HEK293 (cell line): Measurements from ENCODE around the gene INPP5F.

ENCODE experiments used
- CTCF ChIA-PET: fragments of 350-600 bp; formaldehyde crosslinking; extraction: SDS; loops from one replicate; lab custom pipeline; 2021; ENCODE audit warnings: antibody characterized with exemption; lab: Yijun Ruan, JAX
- POLR2A ChIA-PET: fragments of 300-600 bp; formaldehyde crosslinking; extraction: SDS; loops from one replicate; lab custom pipeline; 2020; ENCODE audit warnings: antibody characterized with exemption, inconsistent platforms; lab: Yijun Ruan, JAX
- H3K27ac ChIP-seq: fragments of 200-500 bp; sonication (Bioruptor generic); 2 replicates; pipeline ENCODE4 v1.5.1; 2014; ENCODE audit warnings: low read depth, low read length, control low read depth, inconsistent platforms; ENCODE audit errors: extremely low read depth
- H3K36me3 ChIP-seq, 2 experiments: fragments of 200-500 bp in 1 of 2; sonication (Bioruptor generic) in 1 of 2; 1 replicate in 1 of 2; 2 replicates in 1 of 2; pipeline ENCODE4 v1.5.1; 2014 to 2017; ENCODE audit warnings: inconsistent platforms in 2 of 2, low read length in 2 of 2; ENCODE audit not compliant: control insufficient read depth in 2 of 2, insufficient read depth in 1 of 2
- H3K4me1 ChIP-seq: fragments of 200-500 bp; sonication (Bioruptor generic); 2 replicates; pipeline ENCODE4 v1.5.1; 2014; ENCODE audit warnings: mild to moderate bottlenecking, low read length, inconsistent platforms; ENCODE audit not compliant: control insufficient read depth, insufficient read depth
- H3K4me3 ChIP-seq: 2 replicates; pipeline ENCODE4 v1.5.1; 2011; ENCODE audit warnings: low read depth, mild to moderate bottlenecking, control low read depth, low read length, moderate library complexity
- H3K9me3 ChIP-seq: fragments of 200-500 bp; sonication (Bioruptor generic); 2 replicates; pipeline ENCODE4 v1.5.1; 2014; ENCODE audit warnings: low read depth, low read length, inconsistent platforms; ENCODE audit not compliant: control insufficient read depth, insufficient read depth
- AEBP2 ChIP-seq: fragments of 450-650 bp; formaldehyde crosslinking; IDR thresholded peaks from 2 replicates; pipeline ENCODE4 v1.5.1; 2016; ENCODE audit warnings: missing biosample characterization, missing genetic modification characterization, borderline replicate concordance
- HOXA7 ChIP-seq: sonication (generic); formaldehyde crosslinking; IDR thresholded peaks from 2 replicates; pipeline ENCODE4 v1.8.1; 2022; ENCODE audit warnings: missing genetic modification reagents, borderline replicate concordance
- IKZF3 ChIP-seq: fragments of 450-650 bp; IDR thresholded peaks from 2 replicates; pipeline ENCODE4 v1.5.0; 2018; ENCODE audit warnings: missing biosample characterization, mild to moderate bottlenecking, missing genetic modification characterization, moderate library complexity
- KLF16 ChIP-seq: fragments of 450-650 bp; formaldehyde crosslinking; IDR thresholded peaks from 2 replicates; pipeline ENCODE4 v1.5.1; 2017; ENCODE audit warnings: missing biosample characterization, missing genetic modification characterization
- KLF8 ChIP-seq: fragments of 450-650 bp; formaldehyde crosslinking; IDR thresholded peaks from 2 replicates; pipeline ENCODE4 v1.5.1; 2016; ENCODE audit warnings: missing biosample characterization, missing genetic modification characterization
- REST ChIP-seq: fragments of 450-650 bp; formaldehyde crosslinking; IDR thresholded peaks from 2 replicates; pipeline ENCODE4 v1.5.1; 2016; ENCODE audit warnings: missing biosample characterization, missing genetic modification characterization
- SP2 ChIP-seq: fragments of 450-650 bp; formaldehyde crosslinking; IDR thresholded peaks from 2 replicates; pipeline ENCODE4 v1.5.1; 2016; ENCODE audit warnings: missing biosample characterization, missing genetic modification characterization
- TRIM28 ChIP-seq: IDR thresholded peaks from 2 replicates; pipeline ENCODE4 v1.6.1; 2011; ENCODE audit warnings: low read length, control low read depth, borderline replicate concordance
- ZFP3 ChIP-seq: fragments of 450-650 bp; formaldehyde crosslinking; IDR thresholded peaks from 2 replicates; pipeline ENCODE4 v1.5.1; 2016; ENCODE audit warnings: low read depth, missing biosample characterization, missing genetic modification characterization
- ZNF16 ChIP-seq: fragments of 450-650 bp; formaldehyde crosslinking; IDR thresholded peaks from 2 replicates; pipeline ENCODE4 v1.5.1; 2016; ENCODE audit warnings: low read depth, missing biosample characterization, missing genetic modification characterization
- ZNF211 ChIP-seq: fragments of 450-650 bp; formaldehyde crosslinking; IDR thresholded peaks from 2 replicates; pipeline ENCODE4 v1.5.1; 2016; ENCODE audit warnings: low read depth, missing biosample characterization, missing genetic modification characterization
- ZNF221 ChIP-seq: fragments of 450-650 bp; formaldehyde crosslinking; IDR thresholded peaks from 2 replicates; pipeline ENCODE4 v1.5.1; 2017; ENCODE audit warnings: missing biosample characterization, missing genetic modification characterization, borderline replicate concordance
- ZNF223 ChIP-seq: fragments of 450-650 bp; formaldehyde crosslinking; IDR thresholded peaks from 2 replicates; pipeline ENCODE4 v1.5.1; 2016; ENCODE audit warnings: missing biosample characterization, missing genetic modification characterization
- ZNF362 ChIP-seq: fragments of 450-650 bp; formaldehyde crosslinking; IDR thresholded peaks from 2 replicates; pipeline ENCODE4 v1.5.1; 2016; ENCODE audit warnings: missing biosample characterization, missing genetic modification characterization
- ZNF37A ChIP-seq: fragments of 450-650 bp; IDR thresholded peaks from 2 replicates; pipeline ENCODE4 v1.5.1; 2018; ENCODE audit warnings: missing biosample characterization, missing genetic modification characterization
- ZNF549 ChIP-seq: fragments of 450-650 bp; IDR thresholded peaks from 2 replicates; pipeline ENCODE4 v1.5.1; 2018; ENCODE audit warnings: missing biosample characterization, missing genetic modification characterization, mild to moderate bottlenecking, inconsistent platforms, moderate library complexity
- ZNF558 ChIP-seq: fragments of 450-650 bp; formaldehyde crosslinking; IDR thresholded peaks from 2 replicates; pipeline ENCODE4 v1.5.1; 2016; ENCODE audit warnings: missing biosample characterization, missing genetic modification characterization
- ZNF600 ChIP-seq: fragments of 450-650 bp; formaldehyde crosslinking; IDR thresholded peaks from 2 replicates; pipeline ENCODE4 v1.5.1; 2016; ENCODE audit warnings: missing biosample characterization, missing genetic modification characterization
- ZNF629 ChIP-seq: fragments of 450-650 bp; formaldehyde crosslinking; IDR thresholded peaks from 2 replicates; pipeline ENCODE4 v1.5.1; 2017; ENCODE audit warnings: missing biosample characterization, missing genetic modification characterization
- ZSCAN16 ChIP-seq: fragments of 450-650 bp; formaldehyde crosslinking; IDR thresholded peaks from 2 replicates; pipeline ENCODE4 v1.5.1; 2016; ENCODE audit warnings: missing biosample characterization, missing genetic modification characterization
- ZXDB ChIP-seq: fragments of 450-650 bp; formaldehyde crosslinking; IDR thresholded peaks from 2 replicates; pipeline ENCODE4 v1.5.1; 2016; ENCODE audit warnings: missing biosample characterization, missing genetic modification characterization

The INPP5F gene

GRCh38 chr10:119702583-119702982 lies 23.3 kb upstream of the INPP5F start (continued):
- TF ChIP-seq HOXA7 (CRISPR knock-in tag): no peak

- no peak overlapping the region for H3K4me3 ChIP-seq
- no peak for TF ChIP-seq AEBP2 (tag by site-specific recombination)
- TF ChIP-seq ZXDB (tag by site-specific recombination): no peak
- no peak for TF ChIP-seq ZFP3
- no peak for TF ChIP-seq TRIM28
- no peaks in the 10 kb centered on the region for H3K9me3 ChIP-seq
- H3K36me3 ChIP-seq: no peaks in the 10 kb centered on the region
- peaks cover 2% of the 10 kb centered on the region; the same call in 1 of the 2 replicates for H3K4me1 ChIP-seq
- ChIA-PET CTCF (interaction anchor here (0.7 kb wide), 1 partner anchor 81 kb away, joined by 6 read pairs; no protein-coding TSS in a partner anchor), POLR2A (interaction anchor here (0.6 to 1.0 kb wide), 3 partner anchors 22 to 161 kb away, joined by 3 to 4 read pairs (median 3); partner anchors contain the start of genes BAG3, INPP5F and RGS10)
- no peak overlapping the region for H3K27ac ChIP-seq
Observed at GRCh38 chr10:119703903-119704508, 21.8 kb upstream of the INPP5F start.

- H3K27ac ChIP-seq: no peak overlapping the region
- no peaks in the 10 kb centered on the region for H3K36me3 ChIP-seq
- peaks cover 2% of the 10 kb centered on the region; the same call in 1 of the 2 replicates for H3K4me1 ChIP-seq
- CTCF ChIA-PET: interaction anchor here (1.3 kb wide), 1 partner anchor 9 kb away, joined by 3 read pairs; no protein-coding TSS in a partner anchor
- POLR2A ChIA-PET: interaction anchor here (0.7 to 1.0 kb wide), 2 partner anchors 20 to 54 kb away, joined by 3 to 5 read pairs; partner anchors contain the start of genes BAG3 and INPP5F
- no peak for TF ChIP-seq ZNF362 (tag by site-specific recombination)
- no peak for TF ChIP-seq ZNF600 (tag by site-specific recombination)
- TF ChIP-seq REST (tag by site-specific recombination): no peak
- H3K4me3 ChIP-seq: no peak overlapping the region
- H3K9me3 ChIP-seq: no peaks in the 10 kb centered on the region
Observed at GRCh38 chr10:119705434-119705831, 20.4 kb upstream of the INPP5F start.

GRCh38 chr10:119706521-119707278 lies 19.1 kb upstream of the INPP5F start:
- Histone ChIP-seq H3K27ac (no peak overlapping the region), H3K36me3 (no peaks in the 10 kb centered on the region), H3K9me3 (no peaks in the 10 kb centered on the region), H3K4me3 (no peak overlapping the region), H3K4me1 (peaks cover 2% of the 10 kb centered on the region; the same call in 1 of the 2 replicates)
- CTCF ChIA-PET: interaction anchor here (0.7 kb wide), 1 partner anchor 1458 kb away, joined by 4 read pairs; no protein-coding TSS in a partner anchor
- POLR2A ChIA-PET: no interaction called here
- TF ChIP-seq KLF16 (tag by site-specific recombination) (no peak), ZNF211 (no peak), SP2 (no peak), ZSCAN16 (no peak), ZNF549 (tag by site-specific recombination) (no peak), ZNF558 (tag by site-specific recombination) (no peak), ZNF221 (no peak), ZNF16 (tag by site-specific recombination) (no peak), ZNF629 (tag by site-specific recombination) (no peak), ZNF37A (tag by site-specific recombination) (no peak), ZNF223 (tag by site-specific recombination) (no peak), IKZF3 (tag by site-specific recombination) (no peak), KLF8 (no peak)
